GM12864 (cell line): ENCODE results near the gene INPP4A.
A peak's percentile ranks its signal among the peaks of the same experiment; 100 is the strongest.

ENCODE experiments used
- DNase-seq: peaks from one replicate; pipeline ENCODE4 v3.0.0-alpha.2; 2011; ENCODE audit warnings: low read depth
- H3K4me3 ChIP-seq: 2 replicates; pipeline ENCODE4 v1.5.1; 2011; ENCODE audit warnings: mild to moderate bottlenecking, low read depth, low read length, control low read depth
- CTCF ChIP-seq: IDR thresholded peaks from 2 replicates; pipeline ENCODE4 v1.5.1; 2011; ENCODE audit warnings: low read depth, mild to moderate bottlenecking, moderate library complexity, low read length, control low read depth, inconsistent platforms; ENCODE audit errors: missing control alignments

The INPP4A gene

GRCh38 chr2:98514096-98514639 is 69.5 kb downstream of the INPP4A start:
- no peak for TF ChIP-seq CTCF
- DNase-seq = no peak

GRCh38 chr2:98514879-98515249 is 70.2 kb downstream of the INPP4A start:
- no peak overlapping the region for H3K4me3 ChIP-seq
- TF ChIP-seq CTCF = no peak
- DNase-seq = no peak

More at GRCh38 chr2:98514096-98514639, 69.5 kb downstream of the INPP4A start:
- H3K4me3 ChIP-seq = no peak overlapping the region

- TF ChIP-seq CTCF = no peak
- no peak for DNase-seq
Observed at GRCh38 chr2:98515250-98515991, 70.8 kb downstream of the INPP4A start.

GRCh38 chr2:98516571-98516970 is 71.9 kb downstream of the INPP4A start:
- DNase-seq = no peak
- TF ChIP-seq CTCF = no peak
- no peak overlapping the region for H3K4me3 ChIP-seq

More at GRCh38 chr2:98515250-98515991, 70.8 kb downstream of the INPP4A start:
- H3K4me3 ChIP-seq = no peak overlapping the region

GRCh38 chr2:98517636-98518035 is 73.0 kb downstream of the INPP4A start:
- TF ChIP-seq CTCF = no peak
- no peak for DNase-seq
- no peak overlapping the region for H3K4me3 ChIP-seq

- H3K4me3 ChIP-seq = no peak overlapping the region
- DNase-seq = no peak
- peak; percentile 61 for TF ChIP-seq CTCF
Observed at GRCh38 chr2:98518101-98518500, 73.4 kb downstream of the INPP4A start.

- TF ChIP-seq CTCF = no peak
- no peak for DNase-seq
- no peak overlapping the region for H3K4me3 ChIP-seq
Observed at GRCh38 chr2:98519156-98519555, 74.5 kb downstream of the INPP4A start.
